A673 (cell line): ENCODE results near the gene SORCS1.

Source experiments
- CTCF ChIP-seq: fragments of 300-800, 200-600 bp; sonication (generic); conservative IDR thresholded peaks from 2 replicates; pipeline ENCODE4 v1.5.1; 2017; ENCODE audit warnings: low read depth, mild to moderate bottlenecking, antibody characterized with exemption, low read length, moderate library complexity, mixed read lengths
- EZH2 ChIP-seq: fragments of 200-600 bp; sonication (generic); IDR thresholded peaks from 2 replicates; pipeline ENCODE4 v1.6.1; 2017; ENCODE audit warnings: borderline replicate concordance, low read depth, mild to moderate bottlenecking, mixed read lengths, antibody characterized with exemption, low read length; ENCODE audit not compliant: poor library complexity, severe bottlenecking

- TF ChIP-seq CTCF (no peak), EZH2 (no peak)
These were observed 437.3 kb downstream of the SORCS1 start for GRCh38 chr10:106727170-106727569.
